OCI-LY3 (cell line): ENCODE results near the gene KDM5B.

Source experiments
- H2AFZ ChIP-seq: fragments of 200-600, 300-600 bp; shearing (Covaris generic); 2 replicates; pipeline ENCODE4 v1.6.0; 2014; ENCODE audit warnings: antibody characterized with exemption, low read depth, low read length
- H3K27ac ChIP-seq: fragments of 200-600, 300-600 bp; sonication (generic); 2 replicates; pipeline ENCODE4 v1.5.1; 2014; ENCODE audit warnings: mild to moderate bottlenecking, low read length, moderate library complexity, mixed read lengths
- H3K27me3 ChIP-seq: fragments of 200-600, 300-600 bp; sonication (generic); 2 replicates; pipeline ENCODE4 v1.6.1; 2014; ENCODE audit warnings: low read depth, low read length, mixed read lengths
- H3K36me3 ChIP-seq: fragments of 200-600, 300-600 bp; sonication (generic); replicated peaks from 2 replicates; pipeline ENCODE3; 2014; ENCODE audit warnings: low read depth, low read length, mixed read lengths
- H3K4me1 ChIP-seq: fragments of 300-600, 200-600 bp; sonication (generic); 2 replicates; pipeline ENCODE4 v1.6.1; 2014; ENCODE audit warnings: low read length, mixed read lengths
- H3K4me2 ChIP-seq: fragments of 200-600, 300-600 bp; sonication (generic); 2 replicates; pipeline ENCODE4 v1.6.1; 2014; ENCODE audit warnings: low read length, mixed read lengths
- H3K4me3 ChIP-seq: fragments of 300-600, 200-600 bp; sonication (generic); 2 replicates; pipeline ENCODE4 v1.5.1; 2014; ENCODE audit warnings: antibody characterized with exemption, mild to moderate bottlenecking, low read length, moderate library complexity
- H3K79me2 ChIP-seq: fragments of 300-600, 200-600 bp; shearing (Covaris generic); 2 replicates; pipeline ENCODE4 v1.6.1; 2014; ENCODE audit warnings: mild to moderate bottlenecking, low read length, mixed read lengths
- H3K9ac ChIP-seq: fragments of 300-600, 200-600 bp; shearing (Covaris generic); 2 replicates; pipeline ENCODE4 v1.6.0; 2014; ENCODE audit warnings: mild to moderate bottlenecking, low read length, moderate library complexity
- H3K9me3 ChIP-seq: fragments of 200-600, 300-600 bp; shearing (Covaris generic); 2 replicates; pipeline ENCODE4 v1.6.1; 2014; ENCODE audit warnings: low read length, mixed read lengths; ENCODE audit not compliant: insufficient read depth
- H4K20me1 ChIP-seq: fragments of 200-600, 300-600 bp; sonication (generic); 2 replicates; pipeline ENCODE4 v1.6.1; 2016; ENCODE audit warnings: low read length, mixed read lengths; ENCODE audit not compliant: insufficient read depth
- EZH2phosphoT487 ChIP-seq: fragments of 200-600 bp; shearing (Covaris generic); IDR thresholded peaks from 2 replicates; pipeline ENCODE4 v1.6.1; 2018; ENCODE audit warnings: antibody characterized with exemption, mixed run types, low read depth
- TF ChIP-seq, protein P1 (sequence below): fragments of 200-600, 300-600 bp; sonication (generic); IDR thresholded peaks from 2 replicates; pipeline ENCODE4 v1.5.1; 2014; ENCODE audit warnings: antibody characterized with exemption, low read length, low read depth

KDM5B gene

DNA sequence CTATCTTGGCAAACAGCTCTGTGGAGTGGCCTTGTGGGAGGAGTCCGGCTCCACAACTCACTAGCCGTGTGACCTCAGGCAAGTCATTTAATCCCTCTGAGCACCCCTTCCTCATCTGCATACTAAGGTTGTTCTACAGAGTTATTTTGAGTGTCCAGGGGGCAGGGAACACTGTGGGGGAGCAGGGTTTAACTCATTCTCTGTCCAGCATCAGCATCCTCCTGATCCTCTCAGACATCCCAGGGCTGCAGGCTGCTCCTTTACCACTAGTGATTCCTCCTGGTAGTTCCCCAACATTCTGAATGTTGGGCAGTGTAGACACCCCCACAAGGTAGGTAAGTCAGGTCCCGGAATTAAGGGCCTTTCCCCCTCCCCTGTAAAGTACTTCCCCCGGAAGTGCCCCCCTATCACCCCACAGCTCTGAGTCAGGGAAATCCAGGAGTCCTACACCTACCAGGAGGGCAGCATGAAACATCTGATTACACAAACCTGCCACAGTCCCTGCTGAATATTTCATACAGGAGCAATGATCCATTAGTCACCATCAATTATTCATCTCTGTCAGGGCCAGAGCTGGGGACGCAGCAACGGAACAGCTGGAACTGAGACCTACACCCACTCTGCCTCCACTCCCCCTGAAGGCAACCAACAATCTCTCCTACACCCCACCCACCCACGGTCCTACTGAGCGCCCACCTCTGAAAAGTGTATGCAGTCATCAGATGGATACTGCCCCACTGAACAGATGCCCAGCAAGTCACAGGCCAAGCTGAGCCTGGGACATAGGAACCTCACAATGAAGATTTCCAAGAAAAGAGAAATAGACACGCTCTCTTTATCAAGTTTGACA is 118.5 kb downstream of the KDM5B start:
- Histone ChIP-seq H3K9me3 (no peaks in the 10 kb centered on the region), H3K36me3 (no peaks in the 10 kb centered on the region), H4K20me1 (peaks cover 33% of the 10 kb centered on the region), H3K4me3 (no peak overlapping the region), H3K9ac (no peak overlapping the region), H3K79me2 (no peaks in the 10 kb centered on the region), H3K27me3 (peaks cover 80% of the 10 kb centered on the region), H3K4me1 (no peaks in the 10 kb centered on the region), H3K4me2 (no peak overlapping the region), H3K27ac (no peak overlapping the region), H2AFZ (no peak overlapping the region)
- TF ChIP-seq, protein P1, sequence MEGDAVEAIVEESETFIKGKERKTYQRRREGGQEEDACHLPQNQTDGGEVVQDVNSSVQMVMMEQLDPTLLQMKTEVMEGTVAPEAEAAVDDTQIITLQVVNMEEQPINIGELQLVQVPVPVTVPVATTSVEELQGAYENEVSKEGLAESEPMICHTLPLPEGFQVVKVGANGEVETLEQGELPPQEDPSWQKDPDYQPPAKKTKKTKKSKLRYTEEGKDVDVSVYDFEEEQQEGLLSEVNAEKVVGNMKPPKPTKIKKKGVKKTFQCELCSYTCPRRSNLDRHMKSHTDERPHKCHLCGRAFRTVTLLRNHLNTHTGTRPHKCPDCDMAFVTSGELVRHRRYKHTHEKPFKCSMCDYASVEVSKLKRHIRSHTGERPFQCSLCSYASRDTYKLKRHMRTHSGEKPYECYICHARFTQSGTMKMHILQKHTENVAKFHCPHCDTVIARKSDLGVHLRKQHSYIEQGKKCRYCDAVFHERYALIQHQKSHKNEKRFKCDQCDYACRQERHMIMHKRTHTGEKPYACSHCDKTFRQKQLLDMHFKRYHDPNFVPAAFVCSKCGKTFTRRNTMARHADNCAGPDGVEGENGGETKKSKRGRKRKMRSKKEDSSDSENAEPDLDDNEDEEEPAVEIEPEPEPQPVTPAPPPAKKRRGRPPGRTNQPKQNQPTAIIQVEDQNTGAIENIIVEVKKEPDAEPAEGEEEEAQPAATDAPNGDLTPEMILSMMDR = no peak
- TF ChIP-seq EZH2phosphoT487 = no peak

DNA sequence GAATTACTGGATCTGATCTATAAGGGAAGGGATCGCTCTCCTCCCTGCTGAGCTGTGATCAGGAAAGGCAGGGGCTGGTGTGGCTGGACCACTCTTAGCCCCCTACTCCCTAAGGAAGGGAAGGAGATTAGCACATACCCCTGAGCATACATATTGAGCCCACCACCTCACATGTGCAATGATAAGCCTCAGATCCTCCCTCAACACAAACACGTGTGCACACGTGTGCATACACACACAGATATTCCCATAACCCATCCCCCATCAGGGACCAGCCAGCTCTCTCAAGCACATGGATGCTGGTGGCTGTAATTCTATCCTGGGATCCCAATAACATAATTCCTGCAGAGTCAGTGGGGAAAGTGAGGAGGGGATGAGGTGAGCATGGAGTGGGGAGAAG is 119.1 kb downstream of the KDM5B start:
- no peak overlapping the region for H3K4me2 ChIP-seq
- no peaks in the 10 kb centered on the region for H3K36me3 ChIP-seq
- H3K27me3 ChIP-seq = peaks cover 82% of the 10 kb centered on the region
- H3K4me1 ChIP-seq = no peaks in the 10 kb centered on the region
- no peak overlapping the region for H3K27ac ChIP-seq
- peaks cover 33% of the 10 kb centered on the region for H4K20me1 ChIP-seq
- no peak overlapping the region for H3K4me3 ChIP-seq
- H3K79me2 ChIP-seq = no peaks in the 10 kb centered on the region
- H3K9ac ChIP-seq = no peak overlapping the region
- no peak overlapping the region for H2AFZ ChIP-seq
- H3K9me3 ChIP-seq = no peaks in the 10 kb centered on the region
- TF ChIP-seq, protein P1 = no peak
- TF ChIP-seq EZH2phosphoT487 = no peak

- H3K9ac ChIP-seq = no peak overlapping the region
- H3K36me3 ChIP-seq = no peaks in the 10 kb centered on the region
- TF ChIP-seq, protein P1 = no peak
- TF ChIP-seq EZH2phosphoT487 = no peak
- H4K20me1 ChIP-seq = peaks cover 29% of the 10 kb centered on the region
- no peak overlapping the region for H3K4me3 ChIP-seq
- H3K79me2 ChIP-seq = no peaks in the 10 kb centered on the region
- no peaks in the 10 kb centered on the region for H3K9me3 ChIP-seq
- H3K4me1 ChIP-seq = no peaks in the 10 kb centered on the region
- peaks cover 78% of the 10 kb centered on the region for H3K27me3 ChIP-seq
- H3K4me2 ChIP-seq = no peak overlapping the region
- no peak overlapping the region for H2AFZ ChIP-seq
- no peak overlapping the region for H3K27ac ChIP-seq
Observed at GRCh38 chr1:202688401-202688800, 119.8 kb downstream of the KDM5B start.

GRCh38 chr1:202687798-202688197 is 120.4 kb downstream of the KDM5B start:
- no peak overlapping the region for H3K4me2 ChIP-seq
- H3K79me2 ChIP-seq = no peaks in the 10 kb centered on the region
- no peak overlapping the region for H3K9ac ChIP-seq
- peaks cover 81% of the 10 kb centered on the region for H3K27me3 ChIP-seq
- no peaks in the 10 kb centered on the region for H3K4me1 ChIP-seq
- no peak for TF ChIP-seq EZH2phosphoT487
- TF ChIP-seq, protein P1 = no peak
- no peak overlapping the region for H3K27ac ChIP-seq
- H3K36me3 ChIP-seq = no peaks in the 10 kb centered on the region
- H3K4me3 ChIP-seq = no peak overlapping the region
- H3K9me3 ChIP-seq = no peaks in the 10 kb centered on the region
- H2AFZ ChIP-seq = no peak overlapping the region
- H4K20me1 ChIP-seq = peaks cover 25% of the 10 kb centered on the region
